ENCODE results near the gene RNF224.

DNA sequence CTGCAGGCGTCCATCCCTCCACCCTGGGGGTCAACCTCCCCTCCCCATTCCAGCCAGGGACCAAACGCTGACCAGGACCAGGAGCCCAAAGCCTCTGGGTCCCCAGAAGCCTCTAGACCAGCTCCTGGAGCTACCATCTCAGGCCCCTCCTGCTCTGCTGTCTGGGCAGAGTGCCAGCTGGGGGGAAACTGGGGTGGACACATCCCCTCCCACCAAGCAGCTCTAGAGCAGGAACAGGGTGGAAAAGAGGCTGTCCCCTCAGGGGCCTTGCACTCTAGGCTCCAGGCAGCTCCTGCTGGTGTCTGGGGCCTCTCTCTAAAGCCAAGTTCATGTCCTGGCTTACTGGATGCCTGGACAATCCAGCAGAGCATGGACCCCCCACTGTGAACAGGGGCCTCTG, 34.4 kb upstream of the RNF224 start:
- TF ChIP-seq, protein P1, sequence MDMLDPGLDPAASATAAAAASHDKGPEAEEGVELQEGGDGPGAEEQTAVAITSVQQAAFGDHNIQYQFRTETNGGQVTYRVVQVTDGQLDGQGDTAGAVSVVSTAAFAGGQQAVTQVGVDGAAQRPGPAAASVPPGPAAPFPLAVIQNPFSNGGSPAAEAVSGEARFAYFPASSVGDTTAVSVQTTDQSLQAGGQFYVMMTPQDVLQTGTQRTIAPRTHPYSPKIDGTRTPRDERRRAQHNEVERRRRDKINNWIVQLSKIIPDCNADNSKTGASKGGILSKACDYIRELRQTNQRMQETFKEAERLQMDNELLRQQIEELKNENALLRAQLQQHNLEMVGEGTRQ (IDR thresholded peaks at IDR 0.05; ENCODE audit: borderline replicate concordance, low read depth, low read length), result no peak
- TF ChIP-seq, protein P2, sequence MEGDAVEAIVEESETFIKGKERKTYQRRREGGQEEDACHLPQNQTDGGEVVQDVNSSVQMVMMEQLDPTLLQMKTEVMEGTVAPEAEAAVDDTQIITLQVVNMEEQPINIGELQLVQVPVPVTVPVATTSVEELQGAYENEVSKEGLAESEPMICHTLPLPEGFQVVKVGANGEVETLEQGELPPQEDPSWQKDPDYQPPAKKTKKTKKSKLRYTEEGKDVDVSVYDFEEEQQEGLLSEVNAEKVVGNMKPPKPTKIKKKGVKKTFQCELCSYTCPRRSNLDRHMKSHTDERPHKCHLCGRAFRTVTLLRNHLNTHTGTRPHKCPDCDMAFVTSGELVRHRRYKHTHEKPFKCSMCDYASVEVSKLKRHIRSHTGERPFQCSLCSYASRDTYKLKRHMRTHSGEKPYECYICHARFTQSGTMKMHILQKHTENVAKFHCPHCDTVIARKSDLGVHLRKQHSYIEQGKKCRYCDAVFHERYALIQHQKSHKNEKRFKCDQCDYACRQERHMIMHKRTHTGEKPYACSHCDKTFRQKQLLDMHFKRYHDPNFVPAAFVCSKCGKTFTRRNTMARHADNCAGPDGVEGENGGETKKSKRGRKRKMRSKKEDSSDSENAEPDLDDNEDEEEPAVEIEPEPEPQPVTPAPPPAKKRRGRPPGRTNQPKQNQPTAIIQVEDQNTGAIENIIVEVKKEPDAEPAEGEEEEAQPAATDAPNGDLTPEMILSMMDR (IDR thresholded peaks at IDR 0.05), result no peak
- TF ChIP-seq FOSL2 (IDR thresholded peaks at IDR 0.05; ENCODE audit: borderline replicate concordance, low read depth) (no peak), POLR2AphosphoS5 (IDR thresholded peaks at IDR 0.05; ENCODE audit: low read depth, low read length) (no peak), EP300 (IDR thresholded peaks at IDR 0.05; ENCODE audit: borderline replicate concordance in 1 of 2, low read depth in 1 of 2, low read length in 1 of 2) (no peak), RXRA (IDR thresholded peaks at IDR 0.05; ENCODE audit: borderline replicate concordance, low read depth) (no peak), TEAD4 (IDR thresholded peaks at IDR 0.05; ENCODE audit: borderline replicate concordance, insufficient read depth) (no peak), EZH2phosphoT487 (IDR thresholded peaks at IDR 0.05; ENCODE audit: borderline replicate concordance, low read depth) (no peak)
- TF ChIP-seq, protein P3, sequence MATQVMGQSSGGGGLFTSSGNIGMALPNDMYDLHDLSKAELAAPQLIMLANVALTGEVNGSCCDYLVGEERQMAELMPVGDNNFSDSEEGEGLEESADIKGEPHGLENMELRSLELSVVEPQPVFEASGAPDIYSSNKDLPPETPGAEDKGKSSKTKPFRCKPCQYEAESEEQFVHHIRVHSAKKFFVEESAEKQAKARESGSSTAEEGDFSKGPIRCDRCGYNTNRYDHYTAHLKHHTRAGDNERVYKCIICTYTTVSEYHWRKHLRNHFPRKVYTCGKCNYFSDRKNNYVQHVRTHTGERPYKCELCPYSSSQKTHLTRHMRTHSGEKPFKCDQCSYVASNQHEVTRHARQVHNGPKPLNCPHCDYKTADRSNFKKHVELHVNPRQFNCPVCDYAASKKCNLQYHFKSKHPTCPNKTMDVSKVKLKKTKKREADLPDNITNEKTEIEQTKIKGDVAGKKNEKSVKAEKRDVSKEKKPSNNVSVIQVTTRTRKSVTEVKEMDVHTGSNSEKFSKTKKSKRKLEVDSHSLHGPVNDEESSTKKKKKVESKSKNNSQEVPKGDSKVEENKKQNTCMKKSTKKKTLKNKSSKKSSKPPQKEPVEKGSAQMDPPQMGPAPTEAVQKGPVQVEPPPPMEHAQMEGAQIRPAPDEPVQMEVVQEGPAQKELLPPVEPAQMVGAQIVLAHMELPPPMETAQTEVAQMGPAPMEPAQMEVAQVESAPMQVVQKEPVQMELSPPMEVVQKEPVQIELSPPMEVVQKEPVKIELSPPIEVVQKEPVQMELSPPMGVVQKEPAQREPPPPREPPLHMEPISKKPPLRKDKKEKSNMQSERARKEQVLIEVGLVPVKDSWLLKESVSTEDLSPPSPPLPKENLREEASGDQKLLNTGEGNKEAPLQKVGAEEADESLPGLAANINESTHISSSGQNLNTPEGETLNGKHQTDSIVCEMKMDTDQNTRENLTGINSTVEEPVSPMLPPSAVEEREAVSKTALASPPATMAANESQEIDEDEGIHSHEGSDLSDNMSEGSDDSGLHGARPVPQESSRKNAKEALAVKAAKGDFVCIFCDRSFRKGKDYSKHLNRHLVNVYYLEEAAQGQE (IDR thresholded peaks at IDR 0.05; ENCODE audit: low read depth, low read length), result no peak
- TF ChIP-seq, protein P4, sequence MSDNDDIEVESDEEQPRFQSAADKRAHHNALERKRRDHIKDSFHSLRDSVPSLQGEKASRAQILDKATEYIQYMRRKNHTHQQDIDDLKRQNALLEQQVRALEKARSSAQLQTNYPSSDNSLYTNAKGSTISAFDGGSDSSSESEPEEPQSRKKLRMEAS (IDR thresholded peaks at IDR 0.05; ENCODE audit: low read depth), result no peak

All from SK-N-SH (cell line).